ENCODE results near the gene PRIMA1. TPM values are rescaled to one million over a fixed set of nuclear protein-coding genes. Genes with fewer than 3 reads are reported as not detected.

Gene PRIMA1
- total RNA-seq, 1 experiment from 2014 or later = 2.3 TPM

DNA sequence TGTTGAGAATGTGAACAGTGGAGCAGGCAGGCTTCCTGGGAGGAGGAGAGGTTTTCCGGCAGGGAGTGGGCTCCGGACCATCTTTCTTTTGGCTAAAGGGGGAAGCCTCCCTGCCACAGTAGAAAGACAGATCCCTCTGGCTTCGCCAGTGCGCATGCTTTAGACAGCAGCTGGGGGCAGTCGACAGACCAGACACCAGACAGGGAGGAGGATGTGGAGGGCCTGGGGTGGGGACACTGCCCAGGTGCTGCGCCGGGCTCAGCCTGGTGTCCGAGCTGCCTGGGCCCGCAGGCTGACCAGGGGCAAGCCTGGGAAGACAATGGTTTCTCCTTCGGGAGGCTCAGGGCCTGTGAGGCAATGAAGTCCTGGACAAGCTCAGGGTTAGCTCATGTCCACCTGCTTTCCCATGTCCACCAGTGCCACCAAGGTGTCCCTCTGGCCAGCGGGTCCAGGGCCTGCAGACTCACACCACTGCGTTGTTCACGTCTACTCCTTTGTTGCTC is 67.3 kb downstream of the PRIMA1 start:
- Histone ChIP-seq H3K18ac (ENCODE audit: insufficient read length, low read depth, low read length) (no peak overlapping the region), H3K4ac (ENCODE audit: low read depth, low read length) (no peak overlapping the region), H2BK5ac (ENCODE audit: insufficient read length, low read length) (no peak overlapping the region), H3K4me1 (ENCODE audit: insufficient read depth, low read length) (no peaks in the 10 kb centered on the region), H2BK20ac (ENCODE audit: low read depth, low read length, poor library complexity, severe bottlenecking) (no peak overlapping the region), H2BK120ac (ENCODE audit: low read depth, low read length, poor library complexity, severe bottlenecking) (no peak overlapping the region), H3K27me3 (ENCODE audit: insufficient read depth, low read length) (no peaks in the 10 kb centered on the region), H4K8ac (replicated peaks; ENCODE audit: insufficient read length, low read depth, low read length) (no peak overlapping the region), H4K91ac (ENCODE audit: insufficient read length, low read depth, low read length) (no peak overlapping the region), H3K79me2 (ENCODE audit: insufficient read depth, low read length) (no peaks in the 10 kb centered on the region), H2AFZ (ENCODE audit: low read length) (no peak overlapping the region), H2AK5ac (ENCODE audit: insufficient read length, low read length) (no peak overlapping the region), H3K23me2 (ENCODE audit: insufficient read length, low read depth, low read length, poor library complexity, severe bottlenecking) (no peaks in the 10 kb centered on the region), H3K27ac (ENCODE audit: insufficient read length, low read depth, low read length) (no peak overlapping the region), H3K23ac (ENCODE audit: insufficient read length, low read depth, low read length) (no peak overlapping the region), H3K56ac (ENCODE audit: insufficient read length, low read depth, low read length) (no peak overlapping the region), H3T11ph (ENCODE audit: low read length) (no peak overlapping the region), H4K5ac (ENCODE audit: insufficient read length, low read depth, low read length) (no peak overlapping the region), H3K14ac (ENCODE audit: insufficient read depth, low read length) (no peak overlapping the region), H3K9me3 (ENCODE audit: control insufficient read depth, low read depth, low read length) (no peaks in the 10 kb centered on the region), H3K9ac (ENCODE audit: extremely low read depth, insufficient read length, low read length) (no peak overlapping the region), H3K4me2 (ENCODE audit: insufficient read depth, insufficient read length, low read length) (no peak overlapping the region), H3K79me1 (ENCODE audit: insufficient read depth, low read depth, low read length, poor library complexity, severe bottlenecking) (no peaks in the 10 kb centered on the region), H4K20me1 (ENCODE audit: control insufficient read depth, insufficient read depth, insufficient read length) (no peaks in the 10 kb centered on the region), H2BK12ac (ENCODE audit: insufficient read length, low read depth, low read length) (no peak overlapping the region), H2BK15ac (ENCODE audit: low read depth, low read length) (no peak overlapping the region)
- H3K36me3 Mint-ChIP-seq (ENCODE audit: insufficient read depth in 1 of 3, low read depth in 3 of 3) = no peaks in the 10 kb centered on the region; a peak in 3 of 7 replicates
- peaks cover 3 to 5% of the 10 kb centered on the region in 2 experiments for H3K4me1 Mint-ChIP-seq
- DNase-seq = peak; percentile 22
- H3K9me3 Mint-ChIP-seq = peaks cover 0 to 3% of the 10 kb centered on the region in 2 experiments; a peak in 2 of 5 replicates
- TF ChIP-seq, protein P1, sequence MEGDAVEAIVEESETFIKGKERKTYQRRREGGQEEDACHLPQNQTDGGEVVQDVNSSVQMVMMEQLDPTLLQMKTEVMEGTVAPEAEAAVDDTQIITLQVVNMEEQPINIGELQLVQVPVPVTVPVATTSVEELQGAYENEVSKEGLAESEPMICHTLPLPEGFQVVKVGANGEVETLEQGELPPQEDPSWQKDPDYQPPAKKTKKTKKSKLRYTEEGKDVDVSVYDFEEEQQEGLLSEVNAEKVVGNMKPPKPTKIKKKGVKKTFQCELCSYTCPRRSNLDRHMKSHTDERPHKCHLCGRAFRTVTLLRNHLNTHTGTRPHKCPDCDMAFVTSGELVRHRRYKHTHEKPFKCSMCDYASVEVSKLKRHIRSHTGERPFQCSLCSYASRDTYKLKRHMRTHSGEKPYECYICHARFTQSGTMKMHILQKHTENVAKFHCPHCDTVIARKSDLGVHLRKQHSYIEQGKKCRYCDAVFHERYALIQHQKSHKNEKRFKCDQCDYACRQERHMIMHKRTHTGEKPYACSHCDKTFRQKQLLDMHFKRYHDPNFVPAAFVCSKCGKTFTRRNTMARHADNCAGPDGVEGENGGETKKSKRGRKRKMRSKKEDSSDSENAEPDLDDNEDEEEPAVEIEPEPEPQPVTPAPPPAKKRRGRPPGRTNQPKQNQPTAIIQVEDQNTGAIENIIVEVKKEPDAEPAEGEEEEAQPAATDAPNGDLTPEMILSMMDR (conservative IDR thresholded peaks at IDR 0.05) = no peak
- peak overlapping the region in 2 of 3 experiments; percentile 42 to 70; a peak in 2 of 7 replicates for H3K27ac Mint-ChIP-seq
- no CpG with 5 or more reads among the region's 13 CpGs for WGBS (ENCODE audit: extremely low coverage, insufficient read length, low lambda C conversion rate)
- no peak overlapping the region for H3K4me3 Mint-ChIP-seq
- H3K27me3 Mint-ChIP-seq (ENCODE audit: low read depth) = peaks cover 1% of the 10 kb centered on the region; the same call in 1 of the 2 replicates

Measured in H9 (cell line).